ENCODE data around the gene CLIC3. TPM values are rescaled to one million over a fixed set of nuclear protein-coding genes. Genes with fewer than 3 reads are reported as not detected.
A peak's percentile ranks its signal among the peaks of the same experiment; 100 is the strongest.

Gene CLIC3
- polyA plus RNA-seq, 1 donor from 2014 or later = 3.5 TPM

DNA sequence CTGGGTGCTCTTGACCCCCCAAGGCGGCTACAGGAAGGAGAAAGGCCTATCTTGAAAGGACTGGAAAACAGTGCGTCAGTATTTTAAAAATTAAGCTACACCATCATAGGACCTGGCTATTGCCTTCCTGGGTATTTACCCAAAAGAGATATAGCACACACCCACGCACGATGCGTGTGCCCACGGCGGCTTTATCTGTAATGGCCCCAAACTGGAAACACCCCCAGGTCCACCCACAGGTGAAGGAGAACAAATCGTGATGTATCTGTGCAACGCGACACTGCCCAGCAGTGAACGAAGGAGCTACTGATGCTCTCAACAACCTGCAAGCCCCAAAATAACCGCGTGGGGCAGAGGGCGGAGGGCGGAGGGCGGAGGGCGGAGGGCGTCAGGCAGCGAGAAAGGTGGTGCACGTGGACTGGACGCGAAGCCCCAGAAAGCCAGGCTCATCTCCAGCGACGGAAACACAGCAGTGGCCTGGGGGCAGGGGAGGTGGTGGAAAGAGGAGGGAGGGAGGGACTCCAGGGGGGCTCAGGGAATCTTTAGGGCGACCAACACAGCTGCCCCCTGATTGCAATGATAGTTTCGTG lies 31.4 kb downstream of the CLIC3 start:
- Mint-ChIP-seq H3K27me3 (peaks cover 9% of the 10 kb centered on the region), H3K4me3 (peak overlapping the region in 1 of 4 donors; percentile 71), H3K4me1 (peaks cover 5 to 15% (median 6%) of the 10 kb centered on the region in 3 donors), H3K36me3 (no peaks in the 10 kb centered on the region), H3K9me3 (no peaks in the 10 kb centered on the region), H3K27ac (peak overlapping the region in 1 of 3 donors; percentile 14)

DNA sequence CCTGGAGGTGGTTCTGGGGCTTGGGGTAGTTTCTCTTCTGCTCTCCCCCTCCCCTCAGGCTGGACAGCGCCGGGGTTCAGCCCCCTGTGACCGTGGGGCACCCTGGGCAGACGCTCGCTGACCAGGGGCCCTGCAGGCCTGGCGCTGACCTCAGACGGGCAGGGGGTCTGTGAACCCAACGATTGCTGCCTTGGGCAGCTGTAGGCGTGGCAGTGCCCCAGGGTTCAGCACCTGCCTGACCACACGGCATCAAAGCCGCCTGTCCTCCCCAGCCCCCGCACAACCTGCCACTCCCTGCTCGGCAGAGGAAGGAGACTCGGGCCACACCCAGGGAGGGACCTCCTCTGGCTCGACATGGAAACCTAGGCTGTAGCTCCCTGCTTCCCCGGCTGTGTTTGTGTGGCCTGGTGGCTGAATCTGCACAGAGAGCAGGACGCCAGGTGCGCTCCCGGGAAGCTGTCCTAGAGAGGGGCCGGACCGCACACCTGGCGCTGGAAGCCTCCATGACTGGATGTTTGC lies 32.1 kb downstream of the CLIC3 start:
- Mint-ChIP-seq H3K36me3 (no peaks in the 10 kb centered on the region), H3K27ac (no peak overlapping the region), H3K9me3 (no peaks in the 10 kb centered on the region), H3K4me1 (peaks cover 5 to 15% (median 6%) of the 10 kb centered on the region in 3 donors), H3K27me3 (peaks cover 9% of the 10 kb centered on the region), H3K4me3 (peak overlapping the region in 1 of 4 donors; percentile 71)

DNA sequence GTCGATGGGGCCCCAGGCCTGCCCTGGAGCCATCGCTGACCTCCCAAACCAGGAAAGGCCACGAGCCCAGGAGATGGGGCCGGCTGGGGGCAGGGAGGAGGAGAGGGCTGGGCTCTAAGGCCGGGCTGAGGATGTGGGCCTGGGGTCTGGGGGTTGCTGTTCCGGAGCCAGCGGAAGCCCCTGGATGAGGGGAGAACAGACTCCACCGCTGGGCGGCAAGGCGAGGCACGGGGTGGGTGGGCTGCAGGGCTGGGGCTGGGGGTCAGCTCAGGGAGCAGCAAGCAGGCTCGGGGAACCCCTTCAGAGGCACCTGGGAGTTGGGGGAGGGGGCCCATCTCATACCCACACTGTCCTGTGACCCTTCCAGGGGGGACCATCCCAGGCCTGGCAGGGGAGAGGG lies 32.6 kb downstream of the CLIC3 start:
- Mint-ChIP-seq H3K36me3 (no peaks in the 10 kb centered on the region), H3K27ac (no peak overlapping the region), H3K4me1 (peaks cover 5 to 15% (median 6%) of the 10 kb centered on the region in 3 donors), H3K27me3 (peaks cover 9% of the 10 kb centered on the region), H3K9me3 (no peaks in the 10 kb centered on the region), H3K4me3 (no peak overlapping the region)

GRCh38 chr9:136963341-136963740 lies 33.0 kb downstream of the CLIC3 start:
- peaks cover 11% of the 10 kb centered on the region for H3K27me3 Mint-ChIP-seq
- peaks cover 5 to 15% (median 6%) of the 10 kb centered on the region in 3 donors for H3K4me1 Mint-ChIP-seq
- H3K36me3 Mint-ChIP-seq = no peaks in the 10 kb centered on the region
- H3K9me3 Mint-ChIP-seq = no peaks in the 10 kb centered on the region
- H3K4me3 Mint-ChIP-seq = no peak overlapping the region
- no peak overlapping the region for H3K27ac Mint-ChIP-seq

GRCh38 chr9:136962701-136963248 lies 33.6 kb downstream of the CLIC3 start:
- H3K36me3 Mint-ChIP-seq = no peaks in the 10 kb centered on the region
- H3K4me3 Mint-ChIP-seq = no peak overlapping the region
- H3K4me1 Mint-ChIP-seq = peaks cover 5 to 15% (median 6%) of the 10 kb centered on the region in 3 donors
- H3K9me3 Mint-ChIP-seq = no peaks in the 10 kb centered on the region
- peak overlapping the region in 1 of 3 donors; percentile 53 for H3K27ac Mint-ChIP-seq
- H3K27me3 Mint-ChIP-seq = peaks cover 11% of the 10 kb centered on the region

DNA sequence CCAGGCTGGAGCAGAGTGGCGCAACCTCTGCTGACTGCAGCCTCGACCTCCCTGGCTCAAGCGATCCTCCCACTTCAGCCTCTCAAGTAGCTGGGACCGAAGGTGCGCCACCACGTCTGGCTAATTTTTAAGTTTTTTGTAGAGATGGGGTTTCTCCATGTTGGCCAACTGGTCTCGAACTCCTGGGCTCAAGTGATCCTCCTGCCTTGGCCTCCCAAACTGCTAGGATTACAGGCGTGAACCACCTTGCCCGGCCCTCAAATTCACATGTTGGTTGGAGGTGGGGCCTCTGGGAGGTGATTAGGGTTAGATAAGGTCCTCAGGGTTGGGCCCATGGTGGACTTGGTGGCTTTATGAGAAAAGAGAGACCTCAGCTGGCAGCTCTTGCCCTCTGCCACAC lies 34.2 kb downstream of the CLIC3 start:
- no peaks in the 10 kb centered on the region for H3K36me3 Mint-ChIP-seq
- H3K27ac Mint-ChIP-seq = no peak overlapping the region
- H3K27me3 Mint-ChIP-seq = peaks cover 11% of the 10 kb centered on the region
- no peaks in the 10 kb centered on the region for H3K9me3 Mint-ChIP-seq
- H3K4me1 Mint-ChIP-seq = peaks cover 5 to 15% (median 6%) of the 10 kb centered on the region in 3 donors
- no peak overlapping the region for H3K4me3 Mint-ChIP-seq

GRCh38 chr9:136961279-136962065 lies 34.9 kb downstream of the CLIC3 start:
- H3K36me3 Mint-ChIP-seq = no peaks in the 10 kb centered on the region
- peaks cover 5 to 15% (median 6%) of the 10 kb centered on the region in 3 donors for H3K4me1 Mint-ChIP-seq
- H3K4me3 Mint-ChIP-seq = no peak overlapping the region
- no peaks in the 10 kb centered on the region for H3K9me3 Mint-ChIP-seq
- no peak overlapping the region for H3K27ac Mint-ChIP-seq
- H3K27me3 Mint-ChIP-seq = peaks cover 11% of the 10 kb centered on the region

DNA sequence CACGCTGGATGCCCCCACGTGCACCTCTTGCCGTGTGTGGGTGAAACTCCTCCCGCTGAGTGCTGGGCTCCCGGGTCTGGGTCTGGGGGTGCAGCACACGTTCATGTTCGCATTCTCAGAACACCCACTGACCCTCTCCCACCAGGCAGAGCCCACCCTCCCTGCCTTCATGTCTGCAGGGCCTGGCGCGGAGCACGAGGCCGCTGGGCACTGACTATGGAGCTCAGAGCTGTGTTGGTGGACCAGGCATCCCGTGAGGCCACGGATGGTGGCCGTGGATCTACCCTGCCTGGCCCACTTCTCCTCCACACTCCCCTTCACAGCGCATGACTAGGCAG lies 35.5 kb downstream of the CLIC3 start:
- H3K27ac Mint-ChIP-seq = no peak overlapping the region
- H3K27me3 Mint-ChIP-seq = peaks cover 7% of the 10 kb centered on the region
- H3K9me3 Mint-ChIP-seq = no peaks in the 10 kb centered on the region
- H3K36me3 Mint-ChIP-seq = no peaks in the 10 kb centered on the region
- H3K4me3 Mint-ChIP-seq = no peak overlapping the region
- H3K4me1 Mint-ChIP-seq = peaks cover 4 to 9% (median 5%) of the 10 kb centered on the region in 3 donors

DNA sequence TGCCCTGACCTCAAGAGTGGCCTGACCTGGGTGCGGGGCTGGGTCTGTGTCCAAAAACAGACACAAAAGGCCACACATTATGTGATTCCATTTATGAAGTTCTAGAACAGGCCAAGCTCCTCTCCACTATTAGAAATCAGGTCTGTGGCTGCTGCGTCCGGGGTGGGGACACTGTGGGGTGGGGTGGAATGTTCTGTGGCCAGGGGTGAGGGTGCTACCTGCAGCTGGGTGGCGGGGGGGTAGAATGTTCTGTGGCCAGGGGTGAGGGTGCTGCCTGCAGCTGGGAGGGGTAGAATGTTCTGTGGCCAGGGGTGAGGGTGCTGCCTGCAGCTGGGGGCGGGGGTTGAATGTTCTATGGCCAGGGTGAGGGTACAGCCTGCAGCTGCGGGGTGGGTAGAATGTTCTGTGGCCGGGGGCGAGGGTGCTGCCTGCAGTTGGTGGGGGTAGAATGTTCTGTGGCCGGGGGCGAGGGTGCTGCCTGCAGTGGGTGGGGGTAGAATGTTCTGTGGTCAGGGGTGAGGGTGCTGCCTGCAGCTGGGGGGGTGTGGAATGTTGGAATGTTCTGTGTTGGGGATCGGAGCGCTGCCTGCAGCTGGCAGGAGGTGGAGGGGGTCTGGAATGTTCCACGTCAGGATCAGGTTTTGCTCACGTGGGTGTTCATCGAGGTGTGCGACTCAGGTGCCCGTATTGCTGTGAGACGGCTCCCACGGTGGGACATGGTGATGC lies 36.0 kb downstream of the CLIC3 start:
- H3K27ac Mint-ChIP-seq = peak overlapping the region in 1 of 3 donors; percentile 84
- H3K9me3 Mint-ChIP-seq = no peaks in the 10 kb centered on the region
- peaks cover 3% of the 10 kb centered on the region for H3K27me3 Mint-ChIP-seq
- H3K4me1 Mint-ChIP-seq = peaks cover 0 to 5% (median 2%) of the 10 kb centered on the region in 3 donors
- H3K36me3 Mint-ChIP-seq = no peaks in the 10 kb centered on the region
- H3K4me3 Mint-ChIP-seq = peak overlapping the region in 1 of 4 donors; percentile 60

- H3K4me3 Mint-ChIP-seq = peak overlapping the region in 1 of 4 donors; percentile 51
- no peaks in the 10 kb centered on the region for H3K9me3 Mint-ChIP-seq
- no peaks in the 10 kb centered on the region for H3K36me3 Mint-ChIP-seq
- H3K27me3 Mint-ChIP-seq = peaks cover 3% of the 10 kb centered on the region
- no peak overlapping the region for H3K27ac Mint-ChIP-seq
- H3K4me1 Mint-ChIP-seq = no peaks in the 10 kb centered on the region
Measured at GRCh38 chr9:136958898-136959850, 37.2 kb downstream of the CLIC3 start.

DNA sequence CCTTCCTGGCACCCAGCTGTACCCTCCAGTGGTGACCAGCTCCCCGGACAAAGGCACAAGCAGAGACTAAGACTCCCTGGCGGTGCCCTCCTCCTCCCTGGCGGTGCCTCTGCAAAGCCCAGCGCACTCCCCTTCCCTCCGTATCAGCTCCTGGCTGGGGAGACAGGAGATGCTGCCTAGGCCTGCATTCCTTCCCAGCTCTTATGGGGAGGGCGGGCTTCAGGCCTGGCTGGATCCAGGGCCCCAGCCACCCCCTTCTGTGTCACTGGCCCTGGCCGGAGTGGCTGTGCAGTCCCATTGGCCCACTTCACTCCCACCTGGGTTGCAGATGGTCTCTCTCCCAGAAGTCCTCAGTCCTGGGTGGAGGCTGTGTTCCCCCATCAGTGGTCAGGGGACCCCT lies 37.9 kb downstream of the CLIC3 start:
- Mint-ChIP-seq H3K4me3 (peak overlapping the region in 1 of 4 donors; percentile 39), H3K27me3 (peaks cover 3% of the 10 kb centered on the region), H3K27ac (no peak overlapping the region), H3K36me3 (no peaks in the 10 kb centered on the region), H3K9me3 (no peaks in the 10 kb centered on the region), H3K4me1 (no peaks in the 10 kb centered on the region)

DNA sequence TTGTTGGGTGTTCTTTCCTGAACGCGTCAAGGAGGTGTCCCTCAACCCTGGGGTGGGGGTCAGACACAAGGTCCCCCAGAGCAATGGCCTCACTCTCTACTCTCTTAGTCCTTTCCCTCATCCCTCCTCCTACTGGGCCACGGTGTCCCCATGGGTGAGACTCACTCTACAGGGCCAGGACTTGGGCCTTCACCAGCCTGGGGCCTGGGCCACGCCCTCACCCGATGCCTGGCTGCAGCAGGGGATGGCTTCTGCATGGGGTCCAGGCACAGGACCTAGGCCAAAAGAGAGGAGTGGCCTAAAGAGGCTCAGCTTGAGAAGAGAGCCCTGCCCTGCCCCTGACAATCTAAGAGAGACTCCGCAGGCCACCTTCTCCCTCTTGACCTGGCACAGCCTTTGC lies 38.5 kb downstream of the CLIC3 start:
- H3K4me1 Mint-ChIP-seq = no peaks in the 10 kb centered on the region
- H3K4me3 Mint-ChIP-seq = no peak overlapping the region
- H3K27ac Mint-ChIP-seq = no peak overlapping the region

DNA sequence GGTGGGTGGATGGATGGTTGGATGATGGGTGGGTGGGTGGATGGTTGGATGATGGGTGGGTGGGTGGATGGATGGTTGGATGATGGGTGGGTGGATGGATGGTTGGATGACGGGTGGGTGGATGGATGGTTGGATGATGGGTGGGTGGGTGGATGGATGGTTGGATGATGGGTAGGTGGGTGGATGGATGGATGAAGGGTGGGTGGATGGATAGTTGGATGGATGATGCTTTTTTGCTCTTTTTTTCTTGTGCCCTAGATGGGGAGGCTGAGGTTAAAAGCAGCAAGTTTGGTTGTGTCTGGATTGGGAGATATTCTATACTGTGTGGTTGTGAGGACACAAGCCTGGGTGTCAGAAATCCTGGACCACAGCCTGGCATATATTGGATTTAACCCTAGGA lies 38.9 kb downstream of the CLIC3 start:
- Mint-ChIP-seq H3K4me1 (no peaks in the 10 kb centered on the region), H3K27me3 (peaks cover 3% of the 10 kb centered on the region), H3K4me3 (no peak overlapping the region), H3K36me3 (no peaks in the 10 kb centered on the region), H3K9me3 (no peaks in the 10 kb centered on the region), H3K27ac (no peak overlapping the region)

More for the DNA sequence above, 38.5 kb downstream of the CLIC3 start:
- H3K36me3 Mint-ChIP-seq = no peaks in the 10 kb centered on the region
- H3K9me3 Mint-ChIP-seq = no peaks in the 10 kb centered on the region
- peaks cover 3% of the 10 kb centered on the region for H3K27me3 Mint-ChIP-seq

GRCh38 chr9:136956604-136957003 lies 39.8 kb downstream of the CLIC3 start:
- no peaks in the 10 kb centered on the region for H3K4me1 Mint-ChIP-seq
- no peaks in the 10 kb centered on the region for H3K36me3 Mint-ChIP-seq
- no peaks in the 10 kb centered on the region for H3K9me3 Mint-ChIP-seq
- H3K4me3 Mint-ChIP-seq = peak overlapping the region in 1 of 4 donors; percentile 13
- H3K27ac Mint-ChIP-seq = no peak overlapping the region
- H3K27me3 Mint-ChIP-seq = peaks cover 3% of the 10 kb centered on the region
